Nephron progenitor cell (in vitro differentiated cells): ENCODE results near the gene HDAC7.
A peak's percentile ranks its signal among the peaks of the same experiment; 100 is the strongest.

Experiments
- DNase-seq: peaks from one replicate; pipeline ENCODE4 v3.0.0; 2021
- H3K27ac Mint-ChIP-seq: 2 replicates; pipeline ENCODE4 v1.8.0; 2021; ENCODE audit warnings: mild to moderate bottlenecking, moderate library complexity, mixed read lengths
- H3K27me3 Mint-ChIP-seq: 2 replicates; pipeline ENCODE4 v1.8.0; 2021; ENCODE audit warnings: mild to moderate bottlenecking, low read depth, mixed read lengths; ENCODE audit not compliant: poor library complexity
- H3K36me3 Mint-ChIP-seq: 2 replicates; pipeline ENCODE4 v1.8.0; 2021; ENCODE audit warnings: low read depth, mixed read lengths
- H3K4me1 Mint-ChIP-seq: 2 replicates; pipeline ENCODE4 v1.8.0; 2021; ENCODE audit warnings: mixed read lengths
- H3K4me3 Mint-ChIP-seq: 2 replicates; pipeline ENCODE4 v1.8.0; 2021; ENCODE audit warnings: mild to moderate bottlenecking, moderate library complexity, mixed read lengths
- H3K9me3 Mint-ChIP-seq: 2 replicates; pipeline ENCODE4 v1.8.0; 2021; ENCODE audit warnings: mild to moderate bottlenecking, moderate library complexity, mixed read lengths
- TF ChIP-seq, protein P1 (sequence below): fragments of 200-600 bp; sonication (generic); IDR thresholded peaks from 2 replicates; pipeline ENCODE4 v1.5.0; 2021; ENCODE audit warnings: antibody characterized with exemption

The HDAC7 gene

DNA sequence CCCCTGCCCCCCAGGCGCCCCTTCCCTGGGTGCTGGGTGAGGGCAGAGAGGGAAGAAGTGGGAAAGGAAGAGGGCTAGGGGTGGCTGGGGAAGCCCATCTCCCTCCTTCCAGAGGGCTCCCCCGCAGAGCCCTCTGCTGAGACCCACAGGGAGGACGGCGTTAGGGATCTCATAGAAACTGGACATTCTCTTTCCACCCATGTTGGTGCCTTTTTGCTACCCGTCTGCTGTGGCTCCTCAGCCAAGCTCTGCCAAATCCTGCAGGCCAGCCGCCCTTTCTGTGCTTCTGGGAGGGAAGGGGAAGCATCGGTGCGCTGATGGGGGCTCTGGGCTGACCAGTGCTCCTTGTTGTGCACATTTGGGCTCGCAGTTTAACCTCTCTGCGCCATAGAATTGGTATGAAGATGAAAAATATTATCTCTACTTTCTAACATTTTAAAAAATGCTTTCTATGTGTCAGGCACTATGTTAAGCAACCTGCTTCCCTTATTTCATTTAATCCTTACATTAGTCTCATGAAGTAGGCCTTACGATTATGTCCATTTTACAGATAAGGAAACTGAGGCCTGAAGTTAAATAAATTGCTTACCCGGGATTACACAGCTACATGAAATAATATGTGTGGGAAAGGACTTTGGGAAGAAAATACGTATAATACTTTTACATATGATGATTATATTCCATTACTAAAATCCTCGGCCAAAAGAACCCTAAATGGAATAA is 45.7 kb downstream of the HDAC7 start:
- Mint-ChIP-seq H3K36me3 (no peaks in the 10 kb centered on the region), H3K9me3 (no peaks in the 10 kb centered on the region), H3K27ac (no peak overlapping the region), H3K27me3 (peaks cover 29% of the 10 kb centered on the region), H3K4me1 (peaks cover 45% of the 10 kb centered on the region), H3K4me3 (peak overlapping the region; percentile 94)
- TF ChIP-seq, protein P1, sequence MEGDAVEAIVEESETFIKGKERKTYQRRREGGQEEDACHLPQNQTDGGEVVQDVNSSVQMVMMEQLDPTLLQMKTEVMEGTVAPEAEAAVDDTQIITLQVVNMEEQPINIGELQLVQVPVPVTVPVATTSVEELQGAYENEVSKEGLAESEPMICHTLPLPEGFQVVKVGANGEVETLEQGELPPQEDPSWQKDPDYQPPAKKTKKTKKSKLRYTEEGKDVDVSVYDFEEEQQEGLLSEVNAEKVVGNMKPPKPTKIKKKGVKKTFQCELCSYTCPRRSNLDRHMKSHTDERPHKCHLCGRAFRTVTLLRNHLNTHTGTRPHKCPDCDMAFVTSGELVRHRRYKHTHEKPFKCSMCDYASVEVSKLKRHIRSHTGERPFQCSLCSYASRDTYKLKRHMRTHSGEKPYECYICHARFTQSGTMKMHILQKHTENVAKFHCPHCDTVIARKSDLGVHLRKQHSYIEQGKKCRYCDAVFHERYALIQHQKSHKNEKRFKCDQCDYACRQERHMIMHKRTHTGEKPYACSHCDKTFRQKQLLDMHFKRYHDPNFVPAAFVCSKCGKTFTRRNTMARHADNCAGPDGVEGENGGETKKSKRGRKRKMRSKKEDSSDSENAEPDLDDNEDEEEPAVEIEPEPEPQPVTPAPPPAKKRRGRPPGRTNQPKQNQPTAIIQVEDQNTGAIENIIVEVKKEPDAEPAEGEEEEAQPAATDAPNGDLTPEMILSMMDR, result no peak
- DNase-seq, result no peak

DNA sequence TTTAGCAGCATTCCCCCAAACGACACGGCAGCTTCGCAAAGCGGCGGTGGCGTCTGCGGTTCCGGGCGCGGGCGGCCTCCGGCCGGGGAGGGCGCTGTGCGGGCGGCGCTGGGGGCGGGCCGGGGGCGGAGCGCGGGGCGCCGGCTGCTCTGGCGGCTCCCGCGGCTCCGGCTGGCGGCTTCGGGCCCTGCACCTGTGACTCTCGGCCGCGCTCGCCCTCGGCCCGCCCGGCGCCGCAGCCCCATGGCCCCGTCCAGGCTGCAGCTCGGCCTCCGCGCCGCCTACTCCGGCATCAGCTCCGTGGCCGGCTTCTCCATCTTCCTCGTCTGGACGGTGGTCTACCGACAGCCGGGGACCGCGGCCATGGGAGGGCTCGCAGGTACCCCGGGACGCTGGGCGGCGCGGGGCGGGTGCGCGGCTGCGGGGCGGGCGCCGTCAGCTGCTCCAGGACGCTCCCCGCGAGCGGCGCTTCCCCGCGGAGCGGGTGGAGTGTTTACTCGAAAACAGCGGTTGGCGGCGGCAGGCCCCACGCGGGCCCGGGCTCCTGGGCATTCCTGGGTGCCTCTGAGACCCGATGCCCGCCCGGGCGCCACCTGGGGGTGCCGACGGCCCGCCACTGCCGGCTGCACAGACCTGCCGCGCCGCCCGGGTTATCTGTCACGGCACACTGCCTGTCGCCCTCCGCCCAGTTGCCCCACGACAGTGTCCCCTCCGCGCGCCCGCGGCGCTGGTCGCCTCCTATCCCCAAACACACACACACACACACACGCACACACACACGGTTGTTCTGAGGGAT is 46.4 kb downstream of the HDAC7 start, which contains the start of gene SLC48A1:
Gene SLC48A1 (plus strand): TSS at position 177 of the 796 bp plus-strand sequence. CDS start 67 bp downstream, at position 244.
- DNase-seq, result peak; percentile 85

DNA sequence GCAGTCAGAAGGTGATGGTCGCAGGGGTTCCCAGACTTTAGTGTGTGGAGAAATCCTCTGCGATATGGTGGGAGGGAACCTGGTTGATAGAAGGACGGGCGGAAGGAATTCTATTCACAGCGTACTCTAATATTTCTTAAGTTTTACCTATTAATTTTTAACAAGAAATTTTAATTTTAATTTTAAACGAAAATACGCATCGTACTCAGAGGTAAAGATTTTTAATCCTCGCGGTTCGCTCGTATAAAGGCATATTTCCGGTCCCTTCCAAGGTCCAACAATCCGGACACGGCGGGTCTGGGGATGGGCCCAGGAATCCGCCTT is 47.0 kb downstream of the HDAC7 start:
- Mint-ChIP-seq H3K4me1 (peaks cover 43% of the 10 kb centered on the region), H3K27me3 (peaks cover 24% of the 10 kb centered on the region), H3K9me3 (no peaks in the 10 kb centered on the region), H3K36me3 (no peaks in the 10 kb centered on the region), H3K27ac (no peak overlapping the region), H3K4me3 (peak overlapping the region; percentile 87)
- TF ChIP-seq, protein P1, result no peak
- DNase-seq, result no peak

More for the DNA sequence above, 46.4 kb downstream of the HDAC7 start, which contains the start of gene SLC48A1:
- TF ChIP-seq, protein P1, result no peak
- no peaks in the 10 kb centered on the region for H3K9me3 Mint-ChIP-seq
- no peak within 1 kb of the TSS for H3K27ac Mint-ChIP-seq
- peak within 1 kb of the TSS; percentile 94 for H3K4me3 Mint-ChIP-seq
- H3K36me3 Mint-ChIP-seq, result no peaks in the 10 kb centered on the region
- peaks cover 28% of the 10 kb centered on the region for H3K27me3 Mint-ChIP-seq
- peaks cover 43% of the 10 kb centered on the region for H3K4me1 Mint-ChIP-seq

DNA sequence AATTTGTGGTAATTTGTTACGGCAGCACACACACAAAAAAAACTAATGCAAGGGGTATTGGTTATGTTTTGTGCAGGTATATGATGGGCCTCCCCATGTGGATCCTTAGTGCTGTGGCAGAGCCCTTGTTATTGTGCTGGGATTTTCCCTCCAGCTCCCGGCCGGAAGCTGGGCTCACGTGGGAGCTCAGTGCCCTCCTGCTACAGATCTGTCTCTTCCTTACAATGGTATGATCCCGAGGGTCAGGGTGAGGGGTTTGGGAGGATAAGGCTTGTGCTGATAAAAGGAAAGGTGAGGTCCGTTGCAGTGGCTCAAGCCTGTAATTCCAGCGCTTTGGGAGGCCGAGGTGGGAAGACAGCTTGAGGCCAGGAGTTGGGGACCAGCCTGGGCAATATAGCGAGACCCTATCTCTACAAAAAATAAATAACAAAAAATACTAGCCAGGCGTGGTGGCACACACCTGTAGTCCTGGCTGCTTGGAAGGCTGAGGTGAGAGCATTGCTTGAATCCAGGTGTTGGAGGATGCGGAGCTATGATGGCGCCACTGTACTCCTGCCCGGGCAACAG is 47.5 kb downstream of the HDAC7 start:
- H3K27me3 Mint-ChIP-seq, result peaks cover 24% of the 10 kb centered on the region
- H3K27ac Mint-ChIP-seq, result no peak overlapping the region
- H3K4me3 Mint-ChIP-seq, result peak overlapping the region; percentile 87
- no peak for DNase-seq
- TF ChIP-seq, protein P1, result no peak
- no peaks in the 10 kb centered on the region for H3K9me3 Mint-ChIP-seq
- H3K36me3 Mint-ChIP-seq, result no peaks in the 10 kb centered on the region
- H3K4me1 Mint-ChIP-seq, result peaks cover 47% of the 10 kb centered on the region

DNA sequence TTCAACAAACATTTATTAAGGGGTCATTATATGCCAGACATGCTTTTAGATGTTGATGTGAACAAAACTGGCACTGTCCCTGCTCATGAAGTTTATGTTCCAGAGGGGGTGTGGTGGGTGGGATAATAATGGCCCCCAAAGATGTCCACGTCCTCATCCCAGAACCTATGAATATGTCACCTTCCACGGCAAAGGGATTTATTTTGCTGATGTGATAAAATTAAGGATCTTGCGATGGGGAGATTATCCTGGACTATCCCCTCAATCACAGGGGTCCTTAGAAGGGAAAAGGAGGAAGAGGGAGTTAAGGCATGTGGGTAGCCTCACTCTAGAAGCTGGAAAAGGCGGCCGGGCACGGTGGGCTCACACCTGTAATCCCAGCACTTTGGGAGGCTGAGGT is 48.4 kb downstream of the HDAC7 start:
- Mint-ChIP-seq H3K4me1 (peaks cover 41% of the 10 kb centered on the region), H3K9me3 (no peaks in the 10 kb centered on the region), H3K36me3 (no peaks in the 10 kb centered on the region), H3K27me3 (peaks cover 24% of the 10 kb centered on the region), H3K27ac (no peak overlapping the region), H3K4me3 (peak overlapping the region; percentile 37)
- TF ChIP-seq, protein P1, result no peak
- DNase-seq, result no peak
